Mammary epithelial cell (primary cell): ENCODE data around the gene ME2.

Experiments
- CTCF ChIP-seq, 2 donors: IDR thresholded peaks in 1 of 2; conservative IDR thresholded peaks in 1 of 2; 2 replicates each; pipeline ENCODE4 v1.5.1; 2011 to 2012; ENCODE audit warnings: inconsistent platforms in 2 of 2, low read length in 2 of 2, mild to moderate bottlenecking in 2 of 2, control low read depth in 1 of 2, low read depth in 1 of 2; ENCODE audit not compliant: insufficient read depth in 1 of 2; ENCODE audit errors: extremely low read depth in 1 of 2
- EZH2 ChIP-seq: IDR thresholded peaks from 2 replicates; pipeline ENCODE4 v1.6.1; 2012; ENCODE audit warnings: low read length, inconsistent platforms, borderline replicate concordance

DNA sequence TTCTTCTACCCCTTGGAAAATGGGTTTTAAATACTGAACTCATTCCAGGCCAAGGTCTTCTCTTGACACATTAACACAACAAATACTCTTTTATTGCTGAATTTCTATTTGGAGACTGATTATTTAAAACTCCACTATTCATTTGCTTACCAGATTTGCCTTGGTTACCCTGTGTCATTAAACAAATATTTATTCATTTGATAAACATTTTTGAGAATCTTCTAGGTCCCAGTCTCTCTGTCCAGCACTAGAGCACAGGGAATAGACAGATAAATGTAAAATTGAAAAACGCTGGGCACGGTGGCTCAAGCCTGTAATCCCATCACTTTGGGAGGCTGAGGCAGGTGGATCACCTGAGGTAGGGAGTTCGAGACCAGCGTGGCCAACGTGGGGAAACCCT lies 49.3 kb upstream of the ME2 start:
- TF ChIP-seq EZH2 (no peak), CTCF (conservative IDR thresholded peaks at IDR 0.05 in 1 of 2, IDR thresholded peaks at IDR 0.05 in 1 of 2; ENCODE audit: extremely low read depth in 1 of 2, insufficient read depth in 1 of 2, low read depth in 1 of 2, low read length in 2 of 2) (no peak)
